ENCODE measurements around the gene PDS5B. TPM values are rescaled to one million over a fixed set of nuclear protein-coding genes. Genes with fewer than 3 reads are reported as not detected.
"Not testable (repeated sequence)": the region's sequence is repeated elsewhere in the genome, so short reads cannot be mapped to it uniquely, and the experiment has no call there.

PDS5B gene
- total RNA-seq, 1 donor from 2014 or later: 31.0 TPM

GRCh38 chr13:32642316-32642715 lies 56.1 kb downstream of the PDS5B start:
- DNase-seq (ENCODE audit: low spot score): no peak

- DNase-seq (ENCODE audit: low spot score): no peak
These were observed 56.6 kb downstream of the PDS5B start for GRCh38 chr13:32642858-32643257.

- no peak for DNase-seq (ENCODE audit: low spot score)
These were observed 59.6 kb downstream of the PDS5B start for GRCh38 chr13:32645854-32646253.

GRCh38 chr13:32647926-32648325 lies 61.7 kb downstream of the PDS5B start:
- no peak for DNase-seq (ENCODE audit: low spot score)

- no peak for DNase-seq (ENCODE audit: low spot score)
These were observed 64.6 kb downstream of the PDS5B start for GRCh38 chr13:32650705-32651311.

GRCh38 chr13:32657309-32657708 lies 71.1 kb downstream of the PDS5B start:
- DNase-seq (ENCODE audit: low spot score): no peak

GRCh38 chr13:32659736-32660135 lies 73.5 kb downstream of the PDS5B start:
- no peak for DNase-seq (ENCODE audit: low spot score)

GRCh38 chr13:32660227-32660626 lies 74.0 kb downstream of the PDS5B start:
- DNase-seq (ENCODE audit: low spot score): no peak

GRCh38 chr13:32661685-32662084 lies 75.4 kb downstream of the PDS5B start:
- no peak for DNase-seq (ENCODE audit: low spot score)

GRCh38 chr13:32663660-32664059 lies 77.4 kb downstream of the PDS5B start:
- DNase-seq (ENCODE audit: low spot score): no peak

- DNase-seq (ENCODE audit: low spot score): no peak
These were observed 80.8 kb downstream of the PDS5B start for GRCh38 chr13:32666990-32667571.

GRCh38 chr13:32669030-32669646 lies 82.9 kb downstream of the PDS5B start:
- DNase-seq (ENCODE audit: low spot score): no peak

GRCh38 chr13:32674503-32674902 lies 88.3 kb downstream of the PDS5B start:
- no peak for DNase-seq (ENCODE audit: low spot score)

GRCh38 chr13:32676242-32676641 lies 90.0 kb downstream of the PDS5B start:
- DNase-seq (ENCODE audit: low spot score): no peak

GRCh38 chr13:32682130-32682529 lies 95.9 kb downstream of the PDS5B start:
- no peak for DNase-seq (ENCODE audit: low spot score)

GRCh38 chr13:32682740-32683139 lies 96.5 kb downstream of the PDS5B start:
- no peak for DNase-seq (ENCODE audit: low spot score)

GRCh38 chr13:32687275-32687674 lies 101.0 kb downstream of the PDS5B start:
- no peak for DNase-seq (ENCODE audit: low spot score)

- no peak for DNase-seq (ENCODE audit: low spot score)
These were observed 109.5 kb downstream of the PDS5B start for GRCh38 chr13:32695602-32696250.

- no peak for DNase-seq (ENCODE audit: low spot score)
These were observed 121.2 kb downstream of the PDS5B start for GRCh38 chr13:32707471-32707870.

- no peak for DNase-seq (ENCODE audit: low spot score)
These were observed 127.1 kb downstream of the PDS5B start for GRCh38 chr13:32713397-32713796.

- DNase-seq (ENCODE audit: low spot score): not testable (repeated sequence)
These were observed 129.9 kb downstream of the PDS5B start for GRCh38 chr13:32716201-32716600.

- no peak for DNase-seq (ENCODE audit: low spot score)
These were observed 133.8 kb downstream of the PDS5B start for GRCh38 chr13:32720026-32720425.
